NB4 (cell line): ENCODE measurements around the gene SAE1.

Experiments used
- POLR2A ChIP-seq: IDR thresholded peaks from 2 replicates; pipeline ENCODE4 v1.6.1; 2011; ENCODE audit warnings: mild to moderate bottlenecking; ENCODE audit not compliant: insufficient read length; ENCODE audit errors: extremely low read depth
- TF ChIP-seq, protein P1 (sequence below): IDR thresholded peaks from one replicate; pipeline ENCODE4 v1.5.1; 2012; ENCODE audit warnings: low read depth, low read length

DNA sequence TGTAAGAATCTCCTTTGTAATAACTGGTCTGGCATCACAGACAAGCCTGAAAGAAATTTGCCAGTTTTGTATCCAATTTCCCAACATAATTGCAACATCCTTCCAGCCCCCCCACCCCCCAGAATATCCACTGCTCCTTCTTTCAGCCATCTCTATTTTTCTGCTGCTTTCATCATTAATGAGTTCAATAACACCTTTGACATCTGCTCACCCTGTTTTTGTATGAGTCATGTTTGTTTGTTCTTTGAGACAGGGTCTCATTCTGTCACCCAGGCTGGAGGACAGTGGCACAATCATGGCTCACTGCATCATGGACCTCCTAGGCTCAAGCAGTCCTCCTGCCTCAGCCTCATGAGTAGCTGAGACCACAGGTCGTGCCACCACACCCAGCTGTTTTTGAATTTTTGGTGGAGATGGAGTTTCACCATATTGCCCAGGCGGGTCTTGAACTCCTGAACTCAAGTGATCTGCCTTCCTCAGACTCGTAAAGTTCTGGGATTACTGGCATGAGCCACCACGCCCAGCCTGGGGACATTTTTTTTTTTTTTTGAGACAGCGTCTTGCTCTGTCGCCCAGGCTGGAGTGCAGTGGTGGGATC, 10.1 kb upstream of the SAE1 start:
- TF ChIP-seq, protein P1, sequence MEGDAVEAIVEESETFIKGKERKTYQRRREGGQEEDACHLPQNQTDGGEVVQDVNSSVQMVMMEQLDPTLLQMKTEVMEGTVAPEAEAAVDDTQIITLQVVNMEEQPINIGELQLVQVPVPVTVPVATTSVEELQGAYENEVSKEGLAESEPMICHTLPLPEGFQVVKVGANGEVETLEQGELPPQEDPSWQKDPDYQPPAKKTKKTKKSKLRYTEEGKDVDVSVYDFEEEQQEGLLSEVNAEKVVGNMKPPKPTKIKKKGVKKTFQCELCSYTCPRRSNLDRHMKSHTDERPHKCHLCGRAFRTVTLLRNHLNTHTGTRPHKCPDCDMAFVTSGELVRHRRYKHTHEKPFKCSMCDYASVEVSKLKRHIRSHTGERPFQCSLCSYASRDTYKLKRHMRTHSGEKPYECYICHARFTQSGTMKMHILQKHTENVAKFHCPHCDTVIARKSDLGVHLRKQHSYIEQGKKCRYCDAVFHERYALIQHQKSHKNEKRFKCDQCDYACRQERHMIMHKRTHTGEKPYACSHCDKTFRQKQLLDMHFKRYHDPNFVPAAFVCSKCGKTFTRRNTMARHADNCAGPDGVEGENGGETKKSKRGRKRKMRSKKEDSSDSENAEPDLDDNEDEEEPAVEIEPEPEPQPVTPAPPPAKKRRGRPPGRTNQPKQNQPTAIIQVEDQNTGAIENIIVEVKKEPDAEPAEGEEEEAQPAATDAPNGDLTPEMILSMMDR: no peak
- TF ChIP-seq POLR2A: no peak
